ACC112 (cell line): Measurements from ENCODE around the gene AKR1B15.
"Not testable (repeated sequence)": the region's sequence is repeated elsewhere in the genome, so short reads cannot be mapped to it uniquely, and the experiment has no call there.

Experiments used
- H2AFZ ChIP-seq: fragments of 200-600 bp; sonication (generic); one replicate; pipeline ENCODE4 v1.6.0; 2017; ENCODE audit warnings: antibody characterized with exemption, low read length; ENCODE audit not compliant: unreplicated experiment
- H3K27ac ChIP-seq: fragments of 200-600 bp; sonication (generic); 2 replicates; pipeline ENCODE4 v1.5.1; 2014; ENCODE audit warnings: low read depth, mild to moderate bottlenecking, antibody characterized with exemption, low read length, moderate library complexity
- H3K27me3 ChIP-seq: fragments of 200-600 bp; sonication (generic); 2 replicates; pipeline ENCODE4 v1.6.1; 2014; ENCODE audit warnings: mild to moderate bottlenecking, antibody characterized with exemption, low read length, moderate library complexity, mixed read lengths; ENCODE audit not compliant: insufficient read depth
- H3K36me3 ChIP-seq: fragments of 200-600 bp; sonication (generic); 2 replicates; pipeline ENCODE4 v1.6.1; 2016; ENCODE audit warnings: mild to moderate bottlenecking, antibody characterized with exemption, low read length, moderate library complexity, mixed read lengths; ENCODE audit not compliant: insufficient read depth
- H3K4me1 ChIP-seq: fragments of 200-600 bp; sonication (generic); one replicate; pipeline ENCODE4 v1.6.1; 2016; ENCODE audit warnings: low read length, mixed read lengths; ENCODE audit not compliant: insufficient read depth, unreplicated experiment, control insufficient read depth
- H3K4me3 ChIP-seq: fragments of 200-600 bp; sonication (generic); 2 replicates; pipeline ENCODE4 v1.5.1; 2014; ENCODE audit warnings: mild to moderate bottlenecking, low read depth, low read length
- H3K79me2 ChIP-seq: fragments of 200-600 bp; sonication (generic); one replicate; pipeline ENCODE4 v1.6.0; 2016; ENCODE audit warnings: low read length; ENCODE audit not compliant: control insufficient read depth, unreplicated experiment, insufficient read depth

AKR1B15 gene

GRCh38 chr7:134562136-134562535, 13.2 kb downstream of the AKR1B15 start:
- no peak overlapping the region for H3K27ac ChIP-seq
- no peak overlapping the region for H3K4me3 ChIP-seq
- H2AFZ ChIP-seq: no peak overlapping the region
- H3K27me3 ChIP-seq: 0 out of 2 replicates have a peak, but pooled peaks cover 4% of the 10 kb centered on the region
- H3K79me2 ChIP-seq: no peaks in the 10 kb centered on the region
- H3K36me3 ChIP-seq: no peaks in the 10 kb centered on the region
- peaks cover 8% of the 10 kb centered on the region for H3K4me1 ChIP-seq

- H3K27ac ChIP-seq: peak overlapping the region; percentile 48
- H3K4me3 ChIP-seq, H3K36me3 ChIP-seq, H3K4me1 ChIP-seq, H2AFZ ChIP-seq, H3K79me2 ChIP-seq, H3K27me3 ChIP-seq: not testable (repeated sequence)
Measured at GRCh38 chr7:134563398-134563749, 14.5 kb downstream of the AKR1B15 start.

- Histone ChIP-seq H3K36me3 (no peaks in the 10 kb centered on the region), H3K4me3 (no peak overlapping the region), H2AFZ (no peak overlapping the region), H3K4me1 (peaks cover 8% of the 10 kb centered on the region), H3K79me2 (no peaks in the 10 kb centered on the region), H3K27me3 (0 out of 2 replicates have a peak, but pooled peaks cover 4% of the 10 kb centered on the region), H3K27ac (no peak overlapping the region)
Measured at GRCh38 chr7:134565643-134566136, 16.8 kb downstream of the AKR1B15 start.

- Histone ChIP-seq H3K27me3 (peaks cover 8% of the 10 kb centered on the region; the same call in 1 of the 2 replicates), H3K36me3 (no peaks in the 10 kb centered on the region), H3K4me1 (peaks cover 8% of the 10 kb centered on the region), H3K27ac (no peak overlapping the region), H2AFZ (no peak overlapping the region), H3K4me3 (no peak overlapping the region), H3K79me2 (no peaks in the 10 kb centered on the region)
Measured at GRCh38 chr7:134567368-134567767, 18.5 kb downstream of the AKR1B15 start.

GRCh38 chr7:134569962-134570361, 21.1 kb downstream of the AKR1B15 start:
- not testable (repeated sequence) for H3K79me2 ChIP-seq, H3K27me3 ChIP-seq, H3K4me1 ChIP-seq, H3K36me3 ChIP-seq, H3K4me3 ChIP-seq, H2AFZ ChIP-seq, H3K27ac ChIP-seq

GRCh38 chr7:134571101-134571500, 22.2 kb downstream of the AKR1B15 start:
- Histone ChIP-seq H3K36me3 (no peaks in the 10 kb centered on the region), H3K79me2 (no peaks in the 10 kb centered on the region), H3K4me3 (no peak overlapping the region), H3K27me3 (peaks cover 8% of the 10 kb centered on the region; the same call in 1 of the 2 replicates), H3K27ac (no peak overlapping the region), H2AFZ (no peak overlapping the region), H3K4me1 (no peaks in the 10 kb centered on the region)

- Histone ChIP-seq H3K36me3 (no peaks in the 10 kb centered on the region), H3K27ac (no peak overlapping the region), H3K4me3 (no peak overlapping the region), H3K79me2 (no peaks in the 10 kb centered on the region), H2AFZ (no peak overlapping the region), H3K4me1 (no peaks in the 10 kb centered on the region), H3K27me3 (peaks cover 4% of the 10 kb centered on the region; the same call in 1 of the 2 replicates)
Measured at GRCh38 chr7:134571746-134572461, 23.0 kb downstream of the AKR1B15 start.

- Histone ChIP-seq H3K4me3 (no peak overlapping the region), H2AFZ (no peak overlapping the region), H3K27me3 (peaks cover 14% of the 10 kb centered on the region), H3K36me3 (no peaks in the 10 kb centered on the region), H3K27ac (no peak overlapping the region), H3K79me2 (no peaks in the 10 kb centered on the region), H3K4me1 (no peaks in the 10 kb centered on the region)
Measured at GRCh38 chr7:134574322-134574721, 25.4 kb downstream of the AKR1B15 start.

GRCh38 chr7:134584290-134584689, 35.4 kb downstream of the AKR1B15 start:
- no peak overlapping the region for H3K27ac ChIP-seq
- H3K4me3 ChIP-seq: no peak overlapping the region
- H3K27me3 ChIP-seq: peaks cover 34% of the 10 kb centered on the region
- H3K4me1 ChIP-seq: no peaks in the 10 kb centered on the region
- H3K79me2 ChIP-seq: no peaks in the 10 kb centered on the region
- no peaks in the 10 kb centered on the region for H3K36me3 ChIP-seq
- H2AFZ ChIP-seq: no peak overlapping the region

- no peaks in the 10 kb centered on the region for H3K79me2 ChIP-seq
- peaks cover 21% of the 10 kb centered on the region for H3K27me3 ChIP-seq
- H3K27ac ChIP-seq: no peak overlapping the region
- H3K4me3 ChIP-seq: no peak overlapping the region
- peaks cover 4% of the 10 kb centered on the region for H3K4me1 ChIP-seq
- H2AFZ ChIP-seq: no peak overlapping the region
- H3K36me3 ChIP-seq: no peaks in the 10 kb centered on the region
Measured at GRCh38 chr7:134585897-134586296, 37.0 kb downstream of the AKR1B15 start.

GRCh38 chr7:134587750-134588149, 38.8 kb downstream of the AKR1B15 start:
- no peak overlapping the region for H2AFZ ChIP-seq
- H3K79me2 ChIP-seq: no peaks in the 10 kb centered on the region
- no peak overlapping the region for H3K27ac ChIP-seq
- peaks cover 13% of the 10 kb centered on the region for H3K27me3 ChIP-seq
- H3K4me3 ChIP-seq: no peak overlapping the region
- H3K4me1 ChIP-seq: peaks cover 4% of the 10 kb centered on the region
- no peaks in the 10 kb centered on the region for H3K36me3 ChIP-seq
